ENCODE data around the gene FANCE.

The FANCE gene

DNA sequence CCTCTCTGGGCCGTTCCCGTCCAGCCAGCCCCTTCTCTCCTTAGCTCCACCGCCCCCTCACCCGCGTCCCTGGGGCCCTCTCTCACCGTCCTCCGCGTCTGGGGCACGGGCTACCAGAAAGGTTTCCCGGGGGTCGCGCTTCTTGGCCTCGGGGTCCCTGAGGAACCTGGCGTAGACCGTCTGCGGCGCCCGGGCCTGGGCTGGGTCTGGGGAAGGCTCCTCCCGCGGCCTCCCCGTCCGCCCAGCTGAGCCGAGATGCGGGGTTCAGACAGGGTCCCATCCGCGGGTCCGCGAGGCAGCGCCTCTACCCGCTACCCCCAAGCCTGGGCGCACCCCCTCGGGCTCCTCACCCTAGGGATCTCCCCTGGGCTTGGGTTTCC, 59.4 kb downstream of the FANCE start:
- Histone ChIP-seq H3K79me2 (ENCODE audit: insufficient read depth, low read length) (no peaks in the 10 kb centered on the region), H3K36me3 (ENCODE audit: low read length) (no peaks in the 10 kb centered on the region), H3K27ac (ENCODE audit: low read depth, low read length) (no peak overlapping the region), H3K4me3 (ENCODE audit: insufficient read depth, low read length, poor library complexity, severe bottlenecking) (no peak overlapping the region), H2AFZ (ENCODE audit: low read depth, low read length, severe bottlenecking) (no peak overlapping the region), H3K27me3 (ENCODE audit: low read length) (no peaks in the 10 kb centered on the region), H3K9ac (ENCODE audit: low read length) (no peak overlapping the region), H3F3A (ENCODE audit: insufficient read depth) (no peaks in the 10 kb centered on the region), H4K20me1 (ENCODE audit: low read depth, low read length) (no peaks in the 10 kb centered on the region), H3K9me2 (replicated peaks; ENCODE audit: insufficient read depth, low read length) (no peaks in the 10 kb centered on the region), H3K4me2 (ENCODE audit: low read depth, low read length, poor library complexity, severe bottlenecking) (no peak overlapping the region), H3K9me3 (ENCODE audit: insufficient read depth, low read length) (no peaks in the 10 kb centered on the region)
- TF ChIP-seq, protein P1, sequence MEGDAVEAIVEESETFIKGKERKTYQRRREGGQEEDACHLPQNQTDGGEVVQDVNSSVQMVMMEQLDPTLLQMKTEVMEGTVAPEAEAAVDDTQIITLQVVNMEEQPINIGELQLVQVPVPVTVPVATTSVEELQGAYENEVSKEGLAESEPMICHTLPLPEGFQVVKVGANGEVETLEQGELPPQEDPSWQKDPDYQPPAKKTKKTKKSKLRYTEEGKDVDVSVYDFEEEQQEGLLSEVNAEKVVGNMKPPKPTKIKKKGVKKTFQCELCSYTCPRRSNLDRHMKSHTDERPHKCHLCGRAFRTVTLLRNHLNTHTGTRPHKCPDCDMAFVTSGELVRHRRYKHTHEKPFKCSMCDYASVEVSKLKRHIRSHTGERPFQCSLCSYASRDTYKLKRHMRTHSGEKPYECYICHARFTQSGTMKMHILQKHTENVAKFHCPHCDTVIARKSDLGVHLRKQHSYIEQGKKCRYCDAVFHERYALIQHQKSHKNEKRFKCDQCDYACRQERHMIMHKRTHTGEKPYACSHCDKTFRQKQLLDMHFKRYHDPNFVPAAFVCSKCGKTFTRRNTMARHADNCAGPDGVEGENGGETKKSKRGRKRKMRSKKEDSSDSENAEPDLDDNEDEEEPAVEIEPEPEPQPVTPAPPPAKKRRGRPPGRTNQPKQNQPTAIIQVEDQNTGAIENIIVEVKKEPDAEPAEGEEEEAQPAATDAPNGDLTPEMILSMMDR (IDR thresholded peaks at IDR 0.05; ENCODE audit: insufficient read depth, low read length, poor library complexity, severe bottlenecking): no peak
- no peak for TF ChIP-seq EZH2phosphoT487 (conservative IDR thresholded peaks at IDR 0.05; ENCODE audit: low read length)

DNA sequence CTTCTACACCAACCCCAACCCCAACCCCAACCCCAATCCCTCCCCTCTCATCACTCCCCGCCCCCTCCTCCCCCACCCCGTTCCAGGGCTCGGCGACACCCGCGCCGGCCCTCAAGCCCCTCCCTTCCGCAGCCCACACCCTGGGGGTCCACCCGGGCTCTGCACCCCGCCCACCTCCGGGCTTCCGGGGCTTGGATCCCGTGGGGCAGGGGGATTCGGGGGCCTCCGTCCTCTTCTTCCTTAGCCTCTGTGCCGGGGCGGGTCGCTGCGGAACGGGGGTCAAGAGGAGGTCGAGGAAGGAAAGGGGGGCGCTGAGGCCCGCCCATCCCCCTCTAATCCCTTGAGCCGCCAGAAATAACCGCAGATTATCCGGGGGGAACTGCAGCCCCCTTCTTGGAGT, 59.9 kb downstream of the FANCE start:
- Histone ChIP-seq H2AFZ (ENCODE audit: low read depth, low read length, severe bottlenecking) (no peak overlapping the region), H3K9me3 (ENCODE audit: insufficient read depth, low read length) (no peaks in the 10 kb centered on the region), H3K36me3 (ENCODE audit: low read length) (no peaks in the 10 kb centered on the region), H3K4me3 (ENCODE audit: insufficient read depth, low read length, poor library complexity, severe bottlenecking) (no peak overlapping the region), H3K9ac (ENCODE audit: low read length) (no peak overlapping the region), H3K27me3 (ENCODE audit: low read length) (no peaks in the 10 kb centered on the region), H3K9me2 (replicated peaks; ENCODE audit: insufficient read depth, low read length) (no peaks in the 10 kb centered on the region), H3K79me2 (ENCODE audit: insufficient read depth, low read length) (no peaks in the 10 kb centered on the region), H3K4me2 (ENCODE audit: low read depth, low read length, poor library complexity, severe bottlenecking) (no peak overlapping the region), H4K20me1 (ENCODE audit: low read depth, low read length) (no peaks in the 10 kb centered on the region), H3F3A (ENCODE audit: insufficient read depth) (no peaks in the 10 kb centered on the region), H3K27ac (ENCODE audit: low read depth, low read length) (no peak overlapping the region)
- TF ChIP-seq, protein P1 (IDR thresholded peaks at IDR 0.05; ENCODE audit: insufficient read depth, low read length, poor library complexity, severe bottlenecking): no peak
- no peak for TF ChIP-seq EZH2phosphoT487 (conservative IDR thresholded peaks at IDR 0.05; ENCODE audit: low read length)

DNA sequence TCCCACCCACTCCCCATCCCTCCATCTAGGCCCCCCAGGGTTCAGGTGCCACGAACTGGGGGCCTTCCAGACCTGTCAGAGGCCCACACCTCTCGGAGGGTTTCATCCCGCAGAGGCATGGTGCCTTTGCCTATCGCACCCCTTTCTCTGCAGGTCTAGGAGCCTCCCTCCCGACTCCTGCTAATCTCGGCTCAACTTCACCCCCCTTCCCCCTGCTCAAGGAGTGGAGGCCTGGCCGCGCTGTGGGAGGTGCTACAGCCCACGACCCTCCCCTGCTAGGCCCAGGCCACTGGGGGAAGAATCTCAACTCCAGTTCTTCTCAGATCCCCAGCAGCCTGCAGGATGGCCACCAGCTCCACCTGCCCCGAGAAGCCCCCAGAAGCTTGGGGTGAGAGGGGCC, 60.6 kb downstream of the FANCE start, which contains the start of gene TULP1:
Gene TULP1, minus strand, starts transcription at position 157 of the 400 bp plus-strand sequence. Its CDS starts 38 bp downstream, at position 119.
- Histone ChIP-seq H3K79me2 (ENCODE audit: insufficient read depth, low read length) (no peaks in the 10 kb centered on the region), H3K27ac (ENCODE audit: low read depth, low read length) (no peak within 1 kb of the TSS), H3K4me2 (ENCODE audit: low read depth, low read length, poor library complexity, severe bottlenecking) (no peak within 1 kb of the TSS), H2AFZ (ENCODE audit: low read depth, low read length, severe bottlenecking) (no peak within 1 kb of the TSS), H3K9me3 (ENCODE audit: insufficient read depth, low read length) (no peaks in the 10 kb centered on the region), H4K20me1 (ENCODE audit: low read depth, low read length) (no peaks in the 10 kb centered on the region), H3K36me3 (ENCODE audit: low read length) (no peaks in the 10 kb centered on the region), H3K4me3 (ENCODE audit: insufficient read depth, low read length, poor library complexity, severe bottlenecking) (no peak within 1 kb of the TSS), H3K9me2 (replicated peaks; ENCODE audit: insufficient read depth, low read length) (no peaks in the 10 kb centered on the region), H3K27me3 (ENCODE audit: low read length) (no peaks in the 10 kb centered on the region), H3F3A (ENCODE audit: insufficient read depth) (no peaks in the 10 kb centered on the region), H3K9ac (ENCODE audit: low read length) (no peak within 1 kb of the TSS)
- TF ChIP-seq, protein P1 (IDR thresholded peaks at IDR 0.05; ENCODE audit: insufficient read depth, low read length, poor library complexity, severe bottlenecking): no peak
- no peak for TF ChIP-seq EZH2phosphoT487 (conservative IDR thresholded peaks at IDR 0.05; ENCODE audit: low read length)

Measured in SU-DHL-6 (cell line).